GM10266 (cell line): Measurements from ENCODE around the gene IFNGR1.
"Not testable (repeated sequence)": the region's sequence is repeated elsewhere in the genome, so short reads cannot be mapped to it uniquely, and the experiment has no call there.

Source experiments
- DNase-seq: peaks from one replicate; pipeline ENCODE4 v3.0.0; 2012; ENCODE audit errors: extremely low spot score
- CTCF ChIP-seq: IDR thresholded peaks from 2 replicates; pipeline ENCODE4 v1.5.1; 2012; ENCODE audit warnings: mild to moderate bottlenecking, low read depth; ENCODE audit not compliant: control insufficient read depth, insufficient read depth; ENCODE audit errors: missing control alignments

Gene IFNGR1

GRCh38 chr6:137211910-137212309 lies 7.3 kb downstream of the IFNGR1 start:
- no peak for TF ChIP-seq CTCF
- no peak for DNase-seq

- TF ChIP-seq CTCF = no peak
- no peak for DNase-seq
These were observed 8.3 kb downstream of the IFNGR1 start for GRCh38 chr6:137210903-137211302.

GRCh38 chr6:137208279-137208678 lies 10.9 kb downstream of the IFNGR1 start:
- no peak for DNase-seq
- TF ChIP-seq CTCF = no peak

GRCh38 chr6:137207457-137207856 lies 11.7 kb downstream of the IFNGR1 start:
- DNase-seq = not testable (repeated sequence)

- DNase-seq = no peak
- no peak for TF ChIP-seq CTCF
These were observed 12.6 kb downstream of the IFNGR1 start for GRCh38 chr6:137206577-137206976.

GRCh38 chr6:137203256-137203655 lies 15.9 kb downstream of the IFNGR1 start:
- no peak for TF ChIP-seq CTCF
- DNase-seq = no peak

GRCh38 chr6:137202078-137202477 lies 17.1 kb downstream of the IFNGR1 start:
- TF ChIP-seq CTCF = peak; percentile 38
- no peak for DNase-seq

GRCh38 chr6:137201006-137201405 lies 18.2 kb downstream of the IFNGR1 start:
- TF ChIP-seq CTCF = no peak

More at GRCh38 chr6:137201006-137201405, 18.2 kb downstream of the IFNGR1 start:
- DNase-seq = no peak
